ENCODE results near the gene PNPLA1. TPM values are rescaled to one million over a fixed set of nuclear protein-coding genes. Genes with fewer than 3 reads are reported as not detected.

PNPLA1 gene
- total and polyA plus RNA-seq, 5 donors: not detected

- Histone ChIP-seq H3K27me3 (ENCODE audit: control insufficient read depth, insufficient read depth) (no peaks in the 10 kb centered on the region), H3K9me3 (ENCODE audit: control insufficient read depth, low read length) (no peaks in the 10 kb centered on the region), H3K4me3 (ENCODE audit: low read length) (no peak overlapping the region), H3K27ac (ENCODE audit: low read length) (no peak overlapping the region), H3K4me1 (ENCODE audit: control insufficient read depth, insufficient read depth, low read length) (no peaks in the 10 kb centered on the region)
- 60% methylated on average over 6 of the region's 6 CpGs for WGBS
- ATAC-seq: peak in 1 of 2 donors; percentile 40
- intact Hi-C loops (cut with DNase I): no loop called here
- DNase-seq: no peak
Observed at GRCh38 chr6:36247693-36248092, 22.2 kb upstream of the PNPLA1 start.

- DNase-seq: no peak
- no peaks in the 10 kb centered on the region for H3K4me1 ChIP-seq (ENCODE audit: control insufficient read depth, insufficient read depth, low read length)
- no peaks in the 10 kb centered on the region for H3K9me3 ChIP-seq (ENCODE audit: control insufficient read depth, low read length)
- H3K27ac ChIP-seq (ENCODE audit: low read length): no peak overlapping the region
- H3K4me3 ChIP-seq (ENCODE audit: low read length): no peak overlapping the region
- peak in 1 of 2 donors; percentile 37 for ATAC-seq
- WGBS: 45% methylated on average over 1 of the region's 1 CpG
- no peaks in the 10 kb centered on the region for H3K27me3 ChIP-seq (ENCODE audit: control insufficient read depth, insufficient read depth)
- intact Hi-C loops (cut with DNase I): no loop called here
Observed at GRCh38 chr6:36248980-36249379, 20.9 kb upstream of the PNPLA1 start.

DNA sequence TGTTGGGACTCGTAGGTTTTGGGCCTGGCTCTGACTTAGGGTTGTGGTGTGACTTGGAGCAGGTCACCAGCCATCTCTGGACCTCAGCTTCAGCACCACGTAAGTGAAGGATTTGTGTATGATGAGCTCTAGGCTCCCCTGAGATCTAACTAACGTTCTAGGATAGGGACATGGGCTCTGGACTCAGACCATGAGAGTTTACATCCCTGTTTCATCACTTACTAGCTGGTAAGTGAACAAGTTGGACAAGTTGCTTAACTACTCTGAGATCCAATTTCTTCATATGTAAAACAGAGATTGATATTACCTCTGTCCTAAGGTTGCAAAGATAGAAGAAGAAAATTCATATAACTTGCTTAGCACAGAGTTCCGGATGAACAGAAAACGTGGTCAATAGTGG lies 20.3 kb upstream of the PNPLA1 start:
- intact Hi-C loops (cut with DNase I): no loop called here
- 71% methylated on average over 5 of the region's 5 CpGs for WGBS
- H3K4me3 ChIP-seq (ENCODE audit: low read length): no peak overlapping the region
- no peaks in the 10 kb centered on the region for H3K4me1 ChIP-seq (ENCODE audit: control insufficient read depth, insufficient read depth, low read length)
- H3K27me3 ChIP-seq (ENCODE audit: control insufficient read depth, insufficient read depth): no peaks in the 10 kb centered on the region
- H3K27ac ChIP-seq (ENCODE audit: low read length): no peak overlapping the region
- DNase-seq (no peak), ATAC-seq (no peak)
- no peaks in the 10 kb centered on the region for H3K9me3 ChIP-seq (ENCODE audit: control insufficient read depth, low read length)

- DNase-seq: no peak
- intact Hi-C loops (cut with DNase I): no loop called here
- Histone ChIP-seq H3K4me1 (ENCODE audit: control insufficient read depth, insufficient read depth, low read length) (no peaks in the 10 kb centered on the region), H3K4me3 (ENCODE audit: low read length) (no peak overlapping the region), H3K27ac (ENCODE audit: low read length) (no peak overlapping the region), H3K9me3 (ENCODE audit: control insufficient read depth, low read length) (no peaks in the 10 kb centered on the region), H3K27me3 (ENCODE audit: control insufficient read depth, insufficient read depth) (no peaks in the 10 kb centered on the region)
- peak in 1 of 2 donors; percentile 40 for ATAC-seq
- WGBS: 93% methylated on average over 2 of the region's 2 CpGs
Observed at GRCh38 chr6:36252005-36252404, 17.9 kb upstream of the PNPLA1 start.

DNA sequence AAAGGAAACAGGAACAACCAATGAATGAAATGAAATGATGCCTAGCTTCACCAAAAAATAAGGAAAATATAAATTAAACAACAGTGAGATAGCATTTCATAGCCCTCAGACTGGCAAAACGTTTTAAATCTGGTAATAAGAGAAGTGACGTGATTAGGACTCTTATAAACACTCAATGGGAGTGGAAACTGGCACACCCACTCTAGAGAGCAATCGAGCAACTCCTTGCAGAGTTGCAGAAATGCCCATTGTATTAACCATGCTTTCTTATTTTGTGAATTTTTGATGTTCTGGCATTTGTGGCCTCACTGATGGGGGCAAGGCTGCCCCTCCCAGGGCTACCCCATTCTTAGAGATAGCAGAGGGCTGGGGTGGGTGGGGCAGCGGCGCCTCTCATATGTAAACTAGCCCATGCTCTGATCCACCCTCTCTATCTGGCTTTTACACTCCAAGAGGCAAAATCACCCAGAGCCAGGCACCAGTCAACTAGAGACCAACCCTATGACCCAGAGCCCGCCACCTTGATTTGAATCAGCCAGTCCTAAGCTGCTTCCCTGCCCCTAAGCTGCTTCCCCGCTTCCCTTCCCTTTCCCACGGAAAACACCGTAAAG lies 6.4 kb upstream of the PNPLA1 start:
- WGBS: 77% methylated on average over 9 of the region's 9 CpGs
- H3K9me3 ChIP-seq (ENCODE audit: control insufficient read depth, low read length): no peaks in the 10 kb centered on the region
- DNase-seq: no peak
- ATAC-seq: no peak
- intact Hi-C loops (cut with DNase I): no loop called here
- no peak overlapping the region for H3K27ac ChIP-seq (ENCODE audit: low read length)
- H3K4me1 ChIP-seq (ENCODE audit: control insufficient read depth, insufficient read depth, low read length): no peaks in the 10 kb centered on the region
- no peak overlapping the region for H3K4me3 ChIP-seq (ENCODE audit: low read length)
- no peaks in the 10 kb centered on the region for H3K27me3 ChIP-seq (ENCODE audit: control insufficient read depth, insufficient read depth)

DNA sequence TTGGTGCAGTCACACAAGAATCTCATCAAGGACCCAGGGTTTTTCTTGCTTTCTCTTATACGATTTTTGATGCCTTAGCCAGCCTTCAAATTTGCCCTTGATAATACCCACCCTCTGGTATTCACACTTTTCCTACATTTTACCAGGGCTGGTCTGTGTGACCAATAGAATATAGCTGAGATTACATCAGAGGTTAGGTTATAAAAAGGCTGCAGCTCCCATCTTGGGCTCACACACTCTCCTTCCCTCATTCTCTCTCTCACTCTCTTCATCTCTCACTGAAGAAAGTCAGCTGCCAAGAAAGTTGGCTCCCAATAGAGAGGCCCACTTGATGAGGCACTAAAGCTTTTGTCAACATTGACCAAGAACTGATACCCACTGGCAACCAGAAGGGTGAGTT lies 4.1 kb upstream of the PNPLA1 start:
- DNase-seq (no peak), ATAC-seq (no peak)
- intact Hi-C loops (cut with DNase I): no loop called here
- H3K9me3 ChIP-seq (ENCODE audit: control insufficient read depth, low read length): no peaks in the 10 kb centered on the region
- no peak overlapping the region for H3K4me3 ChIP-seq (ENCODE audit: low read length)
- no peaks in the 10 kb centered on the region for H3K4me1 ChIP-seq (ENCODE audit: control insufficient read depth, insufficient read depth, low read length)
- no peak overlapping the region for H3K27ac ChIP-seq (ENCODE audit: low read length)
- H3K27me3 ChIP-seq (ENCODE audit: control insufficient read depth, insufficient read depth): no peaks in the 10 kb centered on the region
- WGBS: 68% methylated on average over 1 of the region's 1 CpG

DNA sequence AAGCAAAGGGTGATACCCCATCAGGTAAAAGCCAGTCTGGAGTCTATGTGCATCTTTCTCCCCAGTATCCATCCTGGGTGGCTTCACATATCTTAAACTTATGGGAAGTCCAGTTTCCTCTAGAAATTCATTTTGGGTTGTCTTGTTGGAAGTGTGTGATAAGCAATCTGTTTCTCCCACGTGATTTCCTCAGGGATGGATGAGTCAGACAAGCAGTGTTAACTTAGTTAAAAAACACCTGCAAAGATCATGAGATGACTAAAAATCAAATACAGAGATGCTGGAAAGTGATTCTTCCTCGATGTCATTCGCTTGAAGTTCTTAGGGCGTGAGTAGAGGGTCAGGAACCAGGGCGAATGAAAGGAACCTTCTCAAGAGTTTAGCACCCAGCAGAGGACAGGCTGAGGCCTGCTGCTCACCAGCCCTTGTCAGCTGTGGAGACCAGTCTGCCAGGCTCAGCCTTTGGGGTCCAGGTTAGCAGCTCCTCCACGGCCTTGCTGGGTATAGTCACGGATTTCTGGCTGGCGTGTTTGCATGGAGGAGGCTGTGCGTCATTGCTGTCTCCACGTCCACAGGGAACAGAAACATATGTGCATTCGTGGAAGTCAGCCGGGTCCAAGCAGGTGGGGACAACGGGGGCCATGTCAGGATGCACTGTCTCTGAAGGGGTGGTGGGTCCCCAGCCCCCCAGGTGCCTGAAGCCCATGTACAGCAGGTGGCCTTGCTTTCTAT lies 2.8 kb upstream of the PNPLA1 start:
- no peak overlapping the region for H3K27ac ChIP-seq (ENCODE audit: low read length)
- ATAC-seq: no peak
- intact Hi-C loops (cut with DNase I): no loop called here
- H3K4me1 ChIP-seq (ENCODE audit: control insufficient read depth, insufficient read depth, low read length): no peaks in the 10 kb centered on the region
- DNase-seq: no peak
- WGBS: 89% methylated on average over 13 of the region's 13 CpGs
- no peak overlapping the region for H3K4me3 ChIP-seq (ENCODE audit: low read length)
- H3K9me3 ChIP-seq (ENCODE audit: control insufficient read depth, low read length): no peaks in the 10 kb centered on the region
- no peaks in the 10 kb centered on the region for H3K27me3 ChIP-seq (ENCODE audit: control insufficient read depth, insufficient read depth)

DNA sequence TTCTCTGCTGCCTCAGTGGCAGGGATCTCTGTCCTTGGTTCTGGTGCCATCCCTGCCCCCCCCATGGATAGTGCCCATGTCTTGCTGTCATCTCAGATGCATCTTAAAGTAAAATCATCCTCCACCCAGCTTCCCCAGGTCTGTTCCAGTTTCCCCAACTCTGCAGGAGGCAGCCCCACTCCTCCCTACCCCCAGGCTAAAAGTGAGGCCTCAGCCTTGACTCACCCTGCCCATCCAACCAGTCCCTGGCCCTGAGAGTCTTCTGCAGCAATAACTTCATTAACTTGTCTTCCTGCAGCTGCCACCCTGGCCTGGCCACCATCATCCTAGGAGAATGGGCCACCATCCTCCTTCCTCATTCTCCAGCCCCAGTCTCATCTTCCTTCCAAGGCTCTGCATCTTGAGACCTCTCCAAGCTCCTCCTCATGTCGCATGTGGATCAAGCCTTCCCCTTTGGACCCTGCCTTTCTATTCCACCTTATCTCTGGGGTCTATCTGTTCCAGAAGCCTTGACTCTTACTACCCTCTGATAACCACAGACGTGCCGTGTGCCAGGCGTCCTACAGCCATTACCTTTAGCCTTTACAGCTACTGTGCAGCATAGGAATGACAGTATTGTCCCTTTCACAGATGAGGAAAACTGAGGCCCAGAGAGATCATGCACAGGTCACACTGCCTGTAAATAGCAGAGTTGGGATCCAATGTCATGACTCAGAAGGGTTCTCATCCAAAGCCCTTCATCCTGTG lies 2.0 kb upstream of the PNPLA1 start:
- Histone ChIP-seq H3K4me3 (ENCODE audit: low read length) (no peak overlapping the region), H3K9me3 (ENCODE audit: control insufficient read depth, low read length) (no peaks in the 10 kb centered on the region), H3K27ac (ENCODE audit: low read length) (no peak overlapping the region), H3K27me3 (ENCODE audit: control insufficient read depth, insufficient read depth) (no peaks in the 10 kb centered on the region), H3K4me1 (ENCODE audit: control insufficient read depth, insufficient read depth, low read length) (no peaks in the 10 kb centered on the region)
- DNase-seq: no peak
- ATAC-seq: no peak
- WGBS: 91% methylated on average over 4 of the region's 4 CpGs
- intact Hi-C loops (cut with DNase I): no loop called here

- 53% methylated on average over 12 of the region's 12 CpGs for WGBS
- Histone ChIP-seq H3K4me1 (ENCODE audit: control insufficient read depth, insufficient read depth, low read length) (no peaks in the 10 kb centered on the region), H3K27ac (ENCODE audit: low read length) (no peak overlapping the region), H3K4me3 (ENCODE audit: low read length) (no peak overlapping the region), H3K27me3 (ENCODE audit: control insufficient read depth, insufficient read depth) (no peaks in the 10 kb centered on the region), H3K9me3 (ENCODE audit: control insufficient read depth, low read length) (no peaks in the 10 kb centered on the region)
- DNase-seq: peak in 2 of 3 donors; percentile 18 to 41
- ATAC-seq: peak; percentile 56
- intact Hi-C loops (cut with DNase I): no loop called here
Observed at GRCh38 chr6:36268478-36269275, 1.2 kb upstream of the PNPLA1 start.

DNA sequence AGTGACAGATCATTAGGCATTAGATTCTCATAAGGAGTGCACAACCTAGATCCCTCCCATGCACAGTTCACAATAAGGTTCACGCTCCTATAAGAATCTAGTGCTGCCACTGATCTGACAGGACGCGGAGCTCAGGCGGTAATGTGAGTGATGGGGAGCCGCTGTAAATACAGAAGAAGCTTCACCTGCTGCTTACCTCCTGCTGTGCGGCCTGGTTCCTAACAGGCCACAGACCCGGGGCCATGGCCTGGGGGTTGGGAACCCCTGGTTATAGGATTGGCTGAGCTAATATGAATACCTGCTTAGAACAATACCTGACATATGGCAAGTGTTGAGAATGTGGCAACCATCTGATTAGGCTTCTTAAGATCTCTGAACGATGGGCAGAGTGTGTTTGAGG lies 2.4 kb downstream of the PNPLA1 start:
- intact Hi-C loops (cut with DNase I): no loop called here

GRCh38 chr6:36273067-36273466 lies 3.2 kb downstream of the PNPLA1 start:
- Histone ChIP-seq H3K27ac (ENCODE audit: low read length) (no peak overlapping the region), H3K27me3 (ENCODE audit: control insufficient read depth, insufficient read depth) (no peaks in the 10 kb centered on the region), H3K9me3 (ENCODE audit: control insufficient read depth, low read length) (no peaks in the 10 kb centered on the region), H3K4me3 (ENCODE audit: low read length) (no peak overlapping the region), H3K4me1 (ENCODE audit: control insufficient read depth, insufficient read depth, low read length) (no peaks in the 10 kb centered on the region)
- no peak for DNase-seq
- no peak for ATAC-seq
- 93% methylated on average over 5 of the region's 5 CpGs for WGBS
- intact Hi-C loops (cut with DNase I): no loop called here

More for the DNA sequence above, 2.4 kb downstream of the PNPLA1 start:
- H3K4me3 ChIP-seq (ENCODE audit: low read length): no peak overlapping the region
- no peaks in the 10 kb centered on the region for H3K4me1 ChIP-seq (ENCODE audit: control insufficient read depth, insufficient read depth, low read length)
- no peaks in the 10 kb centered on the region for H3K27me3 ChIP-seq (ENCODE audit: control insufficient read depth, insufficient read depth)
- DNase-seq: no peak
- no peak overlapping the region for H3K27ac ChIP-seq (ENCODE audit: low read length)
- 79% methylated on average over 8 of the region's 8 CpGs for WGBS
- no peak for ATAC-seq
- H3K9me3 ChIP-seq (ENCODE audit: control insufficient read depth, low read length): no peaks in the 10 kb centered on the region

Measured in right cardiac atrium (tissue), 5 donors.